Left lung (tissue), 10 donors: Measurements from ENCODE around the gene SDSL. TPM values are rescaled to one million over a fixed set of nuclear protein-coding genes. Genes with fewer than 3 reads are reported as not detected.

Experiments
- ATAC-seq: fragments of 200-7000 bp; cut with Tn5 transposase; one replicate; pipeline ENCODE4 v1.9.1; 2020; ENCODE audit warnings: moderate library complexity
- DNase-seq, 4 donors: peaks; one replicate each; pipeline ENCODE4 v3.0.0-alpha.2; 2013 to 2020
- H3K27ac ChIP-seq, 2 donors: fragments of 200-600 bp; sonication (generic) in 1 of 2; one replicate each; pipeline versions ENCODE4 v1.5.0 to v1.8.0; 2020 to 2021
- H3K27me3 ChIP-seq, 2 donors: fragments of 200-600 bp; sonication (generic) in 1 of 2; one replicate each; pipeline versions ENCODE4 v1.5.0 to v1.8.0; 2020 to 2021
- H3K36me3 ChIP-seq, 2 donors: fragments of 200-600 bp; sonication (generic) in 1 of 2; one replicate each; pipeline versions ENCODE4 v1.5.0 to v1.8.0; 2020 to 2021
- H3K4me1 ChIP-seq, 2 donors: fragments of 200-600 bp; one replicate each; pipeline ENCODE4 v1.8.0; 2021
- H3K4me3 ChIP-seq, 2 donors: fragments of 200-600 bp; sonication (generic) in 1 of 2; one replicate each; pipeline versions ENCODE4 v1.5.0 to v1.8.0; 2020 to 2021; ENCODE audit warnings: mild to moderate bottlenecking in 1 of 2
- H3K9me3 ChIP-seq, 2 donors: fragments of 200-600 bp; sonication (generic) in 1 of 2; one replicate each; pipeline versions ENCODE4 v1.5.0 to v1.8.0; 2020 to 2021
- intact Hi-C, 2 donors: fragments of 100-400 bp; cut with DNase I; formaldehyde crosslinking; loops; one replicate each; pipeline versions ENCODE4 v1.11.2 to v1.14.2; 2022
- polyA plus RNA-seq, 6 donors: library from polyadenylated mRNA; unstranded; fragments of 120-200 nt; gene quantifications; one replicate each; pipeline ENCODE4 v1.2.1, GENCODE V29; 2013; ENCODE audit not compliant: insufficient read length in 6 of 6
- total RNA-seq, 2 donors: library from RNA; stranded (reverse); fragmentation: NEBNext Ultra II Directional; extraction: Animal tissue kit (Norgen Biotek cat#: 25700); gene quantifications; one replicate each; pipeline ENCODE4 v1.2.1, GENCODE V29; 2021
- TF ChIP-seq, protein P1 (sequence below), 2 donors: fragments of 200-600 bp; sonication (generic) in 1 of 2; IDR thresholded peaks; one replicate each; pipeline versions ENCODE4 v1.5.0 to v1.8.0; 2021; ENCODE audit warnings: antibody characterized with exemption in 2 of 2
- donor health status: DM: no; HTN: yes; CAD: no.
- donor health status: DM: no; HTN: no; CAD: no.

The SDSL gene
- total and polyA plus RNA-seq, 8 donors = 4.2 to 13.8 (median 4.9) TPM

GRCh38 chr12:113399490-113399889 is 22.7 kb upstream of the SDSL start:
- Histone ChIP-seq H3K4me3 (no peak overlapping the region), H3K4me1 (peaks cover 0 to 13% of the 10 kb centered on the region in 2 donors), H3K36me3 (no peaks in the 10 kb centered on the region), H3K27me3 (peaks cover 0 to 49% of the 10 kb centered on the region in 2 donors), H3K27ac (no peak overlapping the region), H3K9me3 (no peaks in the 10 kb centered on the region)
- TF ChIP-seq, protein P1, sequence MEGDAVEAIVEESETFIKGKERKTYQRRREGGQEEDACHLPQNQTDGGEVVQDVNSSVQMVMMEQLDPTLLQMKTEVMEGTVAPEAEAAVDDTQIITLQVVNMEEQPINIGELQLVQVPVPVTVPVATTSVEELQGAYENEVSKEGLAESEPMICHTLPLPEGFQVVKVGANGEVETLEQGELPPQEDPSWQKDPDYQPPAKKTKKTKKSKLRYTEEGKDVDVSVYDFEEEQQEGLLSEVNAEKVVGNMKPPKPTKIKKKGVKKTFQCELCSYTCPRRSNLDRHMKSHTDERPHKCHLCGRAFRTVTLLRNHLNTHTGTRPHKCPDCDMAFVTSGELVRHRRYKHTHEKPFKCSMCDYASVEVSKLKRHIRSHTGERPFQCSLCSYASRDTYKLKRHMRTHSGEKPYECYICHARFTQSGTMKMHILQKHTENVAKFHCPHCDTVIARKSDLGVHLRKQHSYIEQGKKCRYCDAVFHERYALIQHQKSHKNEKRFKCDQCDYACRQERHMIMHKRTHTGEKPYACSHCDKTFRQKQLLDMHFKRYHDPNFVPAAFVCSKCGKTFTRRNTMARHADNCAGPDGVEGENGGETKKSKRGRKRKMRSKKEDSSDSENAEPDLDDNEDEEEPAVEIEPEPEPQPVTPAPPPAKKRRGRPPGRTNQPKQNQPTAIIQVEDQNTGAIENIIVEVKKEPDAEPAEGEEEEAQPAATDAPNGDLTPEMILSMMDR (IDR thresholded peaks at IDR 0.05) = no peak
- ATAC-seq = no peak
- no peak for DNase-seq
- intact Hi-C loops = no loop called here

DNA sequence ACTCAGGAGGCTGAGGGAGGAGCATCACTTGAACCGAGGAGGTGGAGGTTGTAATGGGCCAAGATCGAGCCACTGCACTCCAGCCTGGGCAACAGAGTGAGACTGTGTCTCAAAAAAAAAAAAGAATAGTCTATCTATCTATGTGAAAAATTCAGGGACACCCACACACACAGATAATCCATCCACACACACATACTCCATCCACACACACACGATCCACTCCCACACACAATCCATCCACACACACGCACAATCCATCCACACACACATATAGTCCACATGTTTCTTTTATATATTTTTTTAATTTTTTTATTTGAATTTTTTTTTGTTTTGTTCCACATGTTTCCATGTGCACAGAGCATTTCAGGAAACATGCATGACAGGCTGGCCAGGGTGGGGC is 21.8 kb upstream of the SDSL start:
- no peaks in the 10 kb centered on the region for H3K36me3 ChIP-seq
- H3K9me3 ChIP-seq = no peaks in the 10 kb centered on the region
- peaks cover 0 to 49% of the 10 kb centered on the region in 2 donors for H3K27me3 ChIP-seq
- ATAC-seq (no peak), DNase-seq (no peak)
- intact Hi-C loops = no loop called here
- peaks cover 0 to 15% of the 10 kb centered on the region in 2 donors for H3K4me1 ChIP-seq
- TF ChIP-seq, protein P1 (IDR thresholded peaks at IDR 0.05) = no peak
- H3K4me3 ChIP-seq = no peak overlapping the region
- H3K27ac ChIP-seq = no peak overlapping the region

DNA sequence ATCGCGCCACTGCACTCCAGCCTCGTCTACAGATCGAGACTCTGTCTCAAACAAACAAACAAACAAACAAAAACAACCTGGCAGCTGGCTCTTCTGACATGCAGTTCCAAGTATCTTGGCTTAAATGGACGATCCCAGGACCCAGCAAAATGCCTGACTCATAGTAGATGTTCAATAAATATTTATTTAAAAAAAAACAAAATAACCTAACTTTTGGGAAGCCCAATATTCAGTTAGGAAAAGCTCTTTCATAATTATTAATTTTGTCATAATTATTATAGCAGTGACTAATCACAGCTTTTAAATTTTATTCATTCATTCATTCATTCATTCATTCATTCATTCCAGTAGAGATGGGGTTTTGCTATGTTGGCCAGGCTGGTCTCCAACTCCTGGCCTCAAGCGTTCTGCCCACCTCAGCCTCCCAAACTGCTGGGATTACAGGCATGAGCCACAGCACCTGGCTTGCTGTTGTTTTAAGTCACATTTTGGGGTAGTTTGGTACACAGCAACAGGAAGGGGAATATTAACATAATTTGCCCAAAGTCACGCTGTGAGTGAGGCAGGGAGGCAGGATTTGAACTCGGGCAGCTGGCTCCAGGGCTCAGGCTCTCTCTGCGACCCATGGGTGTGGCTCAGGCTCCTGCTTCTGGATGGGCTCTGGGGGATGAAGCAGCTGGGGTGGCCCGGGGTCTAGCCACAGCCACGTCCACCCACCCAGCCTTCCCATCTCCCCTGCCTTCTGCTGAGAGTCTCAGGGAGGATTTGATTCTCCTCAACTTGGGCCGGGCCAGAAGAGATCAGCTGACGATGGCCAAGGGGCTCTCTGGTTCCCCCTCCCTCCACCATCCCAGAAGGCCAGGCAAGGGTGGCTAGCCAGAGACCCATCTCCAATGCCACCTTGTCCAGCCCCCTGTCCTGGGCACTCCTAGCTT is 20.8 kb upstream of the SDSL start:
- peaks cover 0 to 49% of the 10 kb centered on the region in 2 donors for H3K27me3 ChIP-seq
- intact Hi-C loops = no loop called here
- H3K9me3 ChIP-seq = no peaks in the 10 kb centered on the region
- peaks cover 0 to 15% of the 10 kb centered on the region in 2 donors for H3K4me1 ChIP-seq
- TF ChIP-seq, protein P1 (IDR thresholded peaks at IDR 0.05) = no peak
- no peak overlapping the region for H3K4me3 ChIP-seq
- H3K36me3 ChIP-seq = no peaks in the 10 kb centered on the region
- H3K27ac ChIP-seq = no peak overlapping the region
- DNase-seq (no peak), ATAC-seq (no peak)

DNA sequence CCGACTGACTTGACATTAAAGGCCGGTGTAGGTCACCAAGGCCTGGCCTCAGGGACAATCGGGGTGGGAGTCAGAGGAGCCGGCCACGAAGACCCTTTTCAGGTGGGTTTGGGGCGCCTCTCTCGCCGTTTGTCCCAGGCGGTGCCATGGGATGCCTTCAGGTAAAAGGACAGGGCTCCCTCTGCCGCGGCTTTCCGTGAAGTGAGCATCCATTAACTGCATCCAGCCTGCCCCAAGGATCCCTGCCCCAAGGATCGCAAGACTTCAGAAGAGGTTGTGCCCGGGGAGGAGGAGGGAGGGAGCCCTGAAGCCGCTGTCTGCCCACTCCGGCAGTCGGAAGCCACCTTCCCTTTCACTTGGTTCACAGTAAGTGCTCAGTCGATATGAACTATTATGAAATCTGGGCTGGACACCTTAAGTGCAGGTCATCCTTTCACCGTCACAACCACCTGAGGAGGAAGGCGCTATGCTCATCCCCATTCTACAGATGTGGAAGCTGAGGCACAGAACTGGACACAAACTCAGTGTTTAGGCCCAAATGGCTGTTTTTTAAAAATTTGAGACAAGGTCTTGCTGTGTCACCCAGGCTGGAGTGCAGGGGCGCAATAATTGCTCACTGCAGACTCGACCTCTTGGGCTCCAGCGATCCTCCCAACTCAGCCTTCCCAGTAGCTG is 19.5 kb upstream of the SDSL start:
- DNase-seq (no peak), ATAC-seq (no peak)
- intact Hi-C loops = no loop called here
- Histone ChIP-seq H3K4me1 (peaks cover 0 to 15% of the 10 kb centered on the region in 2 donors), H3K27ac (no peak overlapping the region), H3K27me3 (peaks cover 0 to 43% of the 10 kb centered on the region in 2 donors), H3K4me3 (no peak overlapping the region), H3K36me3 (no peaks in the 10 kb centered on the region), H3K9me3 (no peaks in the 10 kb centered on the region)
- TF ChIP-seq, protein P1 (IDR thresholded peaks at IDR 0.05) = no peak
